GM12873 (cell line): Measurements from ENCODE around the gene NBL1.

Source experiments
- TF ChIP-seq, protein P1 (sequence below): IDR thresholded peaks from 2 replicates; pipeline ENCODE4 v1.5.1; 2012; ENCODE audit warnings: low read depth, mild to moderate bottlenecking, moderate library complexity, low read length, control low read depth; ENCODE audit not compliant: insufficient read depth; ENCODE audit errors: missing control alignments

The NBL1 gene

DNA sequence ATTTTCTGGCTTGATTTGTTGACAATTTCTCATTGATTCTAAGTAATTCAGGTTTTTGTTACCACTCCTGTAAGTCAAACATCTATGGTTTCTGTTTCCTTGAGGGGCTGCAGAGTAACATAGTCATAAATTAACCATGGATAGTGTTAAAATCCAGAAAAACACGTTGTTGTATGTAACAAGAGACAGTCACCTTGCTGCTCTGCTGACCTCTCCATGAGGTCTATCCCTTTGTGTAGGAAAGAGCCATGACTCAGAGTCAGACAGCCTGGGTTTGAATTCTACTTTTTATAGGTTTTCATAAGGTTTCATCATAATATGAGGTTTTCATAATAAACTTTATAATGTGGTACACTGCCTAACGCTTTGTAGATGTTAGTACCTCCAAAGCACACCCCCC lies 27.6 kb upstream of the NBL1 start:
- TF ChIP-seq, protein P1, sequence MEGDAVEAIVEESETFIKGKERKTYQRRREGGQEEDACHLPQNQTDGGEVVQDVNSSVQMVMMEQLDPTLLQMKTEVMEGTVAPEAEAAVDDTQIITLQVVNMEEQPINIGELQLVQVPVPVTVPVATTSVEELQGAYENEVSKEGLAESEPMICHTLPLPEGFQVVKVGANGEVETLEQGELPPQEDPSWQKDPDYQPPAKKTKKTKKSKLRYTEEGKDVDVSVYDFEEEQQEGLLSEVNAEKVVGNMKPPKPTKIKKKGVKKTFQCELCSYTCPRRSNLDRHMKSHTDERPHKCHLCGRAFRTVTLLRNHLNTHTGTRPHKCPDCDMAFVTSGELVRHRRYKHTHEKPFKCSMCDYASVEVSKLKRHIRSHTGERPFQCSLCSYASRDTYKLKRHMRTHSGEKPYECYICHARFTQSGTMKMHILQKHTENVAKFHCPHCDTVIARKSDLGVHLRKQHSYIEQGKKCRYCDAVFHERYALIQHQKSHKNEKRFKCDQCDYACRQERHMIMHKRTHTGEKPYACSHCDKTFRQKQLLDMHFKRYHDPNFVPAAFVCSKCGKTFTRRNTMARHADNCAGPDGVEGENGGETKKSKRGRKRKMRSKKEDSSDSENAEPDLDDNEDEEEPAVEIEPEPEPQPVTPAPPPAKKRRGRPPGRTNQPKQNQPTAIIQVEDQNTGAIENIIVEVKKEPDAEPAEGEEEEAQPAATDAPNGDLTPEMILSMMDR: no peak

DNA sequence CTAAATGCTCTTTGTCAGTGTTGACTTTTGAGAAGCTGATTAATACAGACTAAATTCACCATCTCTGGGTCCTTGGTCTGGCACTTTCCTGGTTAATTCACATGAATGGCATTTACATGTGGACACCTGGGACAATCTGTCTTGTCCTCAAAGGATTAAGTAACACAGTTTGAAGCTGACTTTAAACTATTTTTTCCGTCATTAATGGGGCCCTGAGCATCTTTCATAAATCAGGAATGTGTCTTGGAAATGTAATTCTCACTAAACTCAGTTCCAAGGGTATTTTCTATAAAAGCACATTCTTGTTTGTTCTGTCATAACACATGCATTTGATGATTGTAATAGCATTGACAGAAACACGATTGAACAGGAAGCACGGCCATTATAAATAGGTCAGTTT lies 26.7 kb upstream of the NBL1 start:
- TF ChIP-seq, protein P1: no peak

DNA sequence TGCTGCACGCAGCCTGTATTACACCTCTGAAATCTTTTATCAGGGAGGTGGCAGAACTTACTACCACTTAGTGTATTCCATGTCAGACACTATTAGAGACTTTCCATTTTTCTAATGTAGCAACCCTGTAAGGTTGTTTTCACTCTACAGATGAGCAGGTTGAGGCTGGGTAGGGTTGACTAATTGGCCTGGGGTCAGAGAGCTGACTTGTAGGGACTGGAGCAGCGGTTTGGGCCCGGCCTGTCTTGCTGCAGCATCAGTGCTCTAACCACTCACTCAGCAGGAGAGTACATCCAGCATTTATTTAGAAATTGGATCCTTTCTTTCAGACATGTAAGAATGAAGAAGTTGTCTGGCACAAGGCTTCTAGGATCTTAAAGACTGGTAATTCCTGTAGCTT lies 25.7 kb upstream of the NBL1 start:
- TF ChIP-seq, protein P1: no peak

DNA sequence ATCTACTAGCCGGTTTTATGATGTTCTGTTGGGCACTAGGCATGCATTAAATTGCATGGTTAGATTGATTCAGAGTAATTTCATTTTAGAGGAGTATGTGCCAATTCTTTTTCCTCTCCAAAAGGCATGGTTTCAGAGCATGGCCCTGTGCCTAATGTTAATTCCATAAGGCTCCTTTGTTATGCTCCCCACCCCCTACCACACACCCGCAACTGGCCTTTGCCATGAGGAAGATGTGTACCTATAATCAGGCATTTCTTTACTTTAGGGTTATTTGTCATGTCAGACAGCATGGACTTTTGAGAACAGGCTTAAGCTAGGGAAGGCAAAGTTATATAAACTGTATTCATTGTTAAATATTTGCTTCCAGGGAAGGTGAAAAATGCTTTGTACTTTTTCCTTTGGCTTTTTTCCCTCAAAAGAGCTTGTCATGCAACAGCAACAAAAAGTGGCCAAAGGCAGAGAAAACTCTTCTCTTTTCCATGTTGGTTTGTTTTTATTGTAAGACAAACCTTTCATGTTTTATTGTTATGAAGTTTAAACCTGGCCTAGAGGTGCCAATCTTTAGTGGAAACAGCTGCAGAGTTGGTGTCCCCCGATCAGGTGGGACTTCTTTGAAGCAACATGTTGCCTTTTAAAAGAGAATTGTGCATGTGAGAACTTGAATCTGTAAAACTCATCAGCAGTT lies 24.3 kb upstream of the NBL1 start:
- TF ChIP-seq, protein P1: no peak

DNA sequence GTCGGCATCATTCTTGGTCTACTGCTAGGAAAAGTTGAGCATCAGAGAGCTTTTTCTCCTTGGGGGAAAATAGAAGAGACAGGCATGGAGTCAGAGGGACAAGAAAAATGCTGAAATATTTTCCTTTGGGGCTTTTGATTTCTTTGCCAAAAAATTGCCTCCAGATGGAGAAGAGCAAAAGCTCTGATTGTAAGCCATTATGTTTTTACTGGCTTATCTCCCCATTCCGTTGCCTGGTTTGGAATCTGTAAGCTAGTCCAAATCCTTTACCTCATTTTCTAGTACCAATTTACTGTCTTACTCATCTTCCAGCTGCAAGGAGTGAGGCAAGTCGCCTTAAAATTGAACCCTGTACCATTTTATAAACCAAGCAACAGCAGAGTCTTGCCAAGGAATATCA lies 23.3 kb upstream of the NBL1 start:
- TF ChIP-seq, protein P1: no peak

- TF ChIP-seq, protein P1: no peak
Measured at GRCh38 chr1:19621274-19621950, 22.7 kb upstream of the NBL1 start.

GRCh38 chr1:19622204-19622603 lies 21.9 kb upstream of the NBL1 start:
- TF ChIP-seq, protein P1: no peak
